Activated naive CD8-positive, alpha-beta T cell treated with anti-CD3 and anti-CD28 coated beads, Interleukin-2, amount 50 U/mL, for 16 hours (primary cell): ENCODE results near the gene TRIOBP.
"Not testable (repeated sequence)": the region's sequence is repeated elsewhere in the genome, so short reads cannot be mapped to it uniquely, and the experiment has no call there.

Source experiments
- DNase-seq: peaks from one replicate; pipeline ENCODE4 v3.0.0-alpha.2; 2020; ENCODE audit warnings: low read depth, low spot score

Gene TRIOBP

DNA sequence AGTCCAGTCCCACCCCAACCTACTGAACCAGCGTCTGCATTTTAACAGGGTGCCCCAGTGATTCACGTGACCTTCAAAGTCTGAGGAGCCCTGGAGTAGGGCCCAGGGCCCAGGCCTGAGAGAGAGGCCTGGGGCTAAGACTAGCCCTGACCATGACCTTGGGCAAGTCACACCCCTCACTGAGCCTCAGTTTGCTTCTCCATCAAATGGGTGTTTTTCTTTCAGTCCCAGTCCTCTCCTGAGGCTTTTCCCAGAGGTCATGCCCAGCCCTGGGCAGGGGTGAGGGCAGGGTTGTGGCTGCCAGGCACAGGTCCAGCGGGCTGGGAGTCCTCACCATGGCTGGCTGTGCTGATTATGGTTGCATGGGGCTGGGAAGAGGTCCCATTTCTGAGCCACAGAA, 77.9 kb downstream of the TRIOBP start:
- no peak for DNase-seq

DNA sequence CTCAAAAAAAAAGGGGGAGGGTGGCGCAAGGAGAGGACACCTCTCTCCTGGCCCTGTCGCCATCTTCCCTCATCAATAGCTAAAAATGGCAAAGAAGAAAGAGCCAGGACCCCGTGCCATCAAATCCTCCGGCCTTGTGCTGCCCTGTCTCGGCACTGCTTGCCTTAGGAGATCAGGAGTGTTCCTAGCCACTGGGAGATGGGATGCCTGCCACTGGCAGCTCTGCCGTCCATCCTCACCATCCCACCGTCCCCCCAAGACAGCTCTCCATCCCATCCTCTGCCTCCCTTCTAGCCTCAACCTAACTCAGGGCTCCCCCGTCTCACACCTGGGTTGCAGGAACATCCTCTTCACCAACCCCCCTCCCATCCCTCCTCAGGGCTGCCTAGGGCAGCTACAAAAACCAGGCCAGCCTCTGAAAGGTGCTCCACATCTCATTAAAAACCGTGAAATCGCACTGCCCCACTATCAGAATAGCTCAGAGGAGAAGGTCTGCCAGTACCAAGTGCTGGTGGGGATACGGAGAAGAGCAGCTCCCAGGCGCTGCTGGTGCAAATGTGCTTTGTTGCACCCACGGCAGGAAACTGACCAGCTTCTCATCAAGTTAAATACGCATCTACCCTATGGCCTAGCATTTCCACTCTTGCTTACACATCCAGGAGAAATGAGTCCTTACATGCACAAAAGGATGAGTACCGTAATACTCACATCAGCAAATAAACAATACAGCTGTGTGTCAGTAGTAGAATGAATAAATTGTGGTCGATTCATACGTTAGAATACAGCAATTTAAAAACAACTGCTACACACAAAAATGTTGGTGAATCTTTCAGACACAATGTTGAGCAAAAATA, 79.2 kb downstream of the TRIOBP start:
- no peak for DNase-seq

DNA sequence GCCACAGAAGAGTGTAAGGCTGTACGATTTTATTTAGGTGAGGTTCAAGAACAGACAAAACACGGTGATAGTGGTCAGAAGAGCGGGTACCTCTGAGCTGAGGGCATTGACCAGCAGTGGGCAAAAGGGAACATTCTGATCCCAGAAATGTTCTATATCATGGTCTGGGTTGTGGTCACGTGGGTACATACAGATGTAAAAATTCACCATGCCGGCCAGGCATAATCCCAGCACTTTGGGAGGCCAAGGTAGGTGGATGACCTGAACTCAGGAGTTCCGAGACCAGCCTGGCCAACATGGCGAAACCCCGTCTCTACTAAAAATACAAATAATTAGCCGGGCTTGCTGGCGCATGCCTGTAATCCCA, 79.8 kb downstream of the TRIOBP start:
- DNase-seq: no peak

DNA sequence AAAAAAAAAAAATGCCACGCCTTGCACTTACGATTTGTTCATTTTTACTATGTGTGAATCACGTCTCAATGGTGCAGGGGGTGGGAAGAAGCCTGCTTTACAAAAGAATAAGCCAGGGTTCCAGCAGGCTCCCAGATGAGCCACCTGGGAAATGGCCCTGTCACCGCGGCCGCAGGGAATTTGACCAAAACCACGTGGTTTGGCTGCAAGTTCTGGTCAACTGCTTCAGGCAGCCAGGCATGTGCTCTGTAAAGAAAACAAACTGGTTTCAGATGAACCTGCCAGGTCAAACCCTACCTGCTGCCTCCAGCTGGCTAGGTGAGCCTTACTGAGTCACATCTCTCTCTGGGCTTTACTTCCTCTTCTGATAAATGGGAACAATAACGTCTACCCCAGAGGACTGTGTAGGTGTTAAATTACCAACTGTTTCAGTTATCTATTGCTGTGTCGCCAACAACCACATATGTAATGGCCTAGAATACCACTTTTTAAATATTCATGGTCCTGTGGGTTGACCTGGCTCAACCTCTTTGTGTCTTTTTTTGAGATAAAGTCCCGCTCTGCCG, 80.4 kb downstream of the TRIOBP start:
- no peak for DNase-seq

DNA sequence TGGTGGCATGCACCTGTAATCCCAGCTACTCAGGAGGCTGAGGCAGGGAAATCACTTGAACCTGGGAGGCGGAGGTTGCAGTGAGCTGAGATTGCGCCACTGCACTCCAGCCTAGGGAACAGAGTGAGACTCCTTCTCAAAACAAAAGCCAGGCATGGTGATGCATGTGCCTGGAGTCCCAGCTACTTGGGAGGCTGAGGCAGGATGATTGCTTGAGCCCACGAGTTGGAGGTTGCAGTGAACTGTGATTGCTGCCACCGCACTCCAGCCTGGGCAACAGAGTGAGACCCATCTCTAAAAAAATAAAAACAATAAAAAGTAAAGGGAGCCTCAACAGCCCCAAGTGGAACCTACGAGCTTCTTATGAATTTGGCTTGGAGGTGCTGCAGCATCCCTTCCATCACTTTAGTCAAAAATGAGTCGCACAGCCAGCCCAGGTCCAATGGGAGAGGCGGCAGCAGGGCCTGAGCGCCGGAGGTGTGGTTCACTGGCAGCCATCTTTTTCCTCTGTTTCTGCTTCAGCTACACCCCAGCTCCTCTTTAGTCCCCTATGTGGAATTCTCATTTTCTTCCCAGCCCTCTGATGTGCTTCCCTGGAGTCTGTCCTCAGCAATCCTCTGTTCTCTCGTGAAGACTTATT, 81.6 kb downstream of the TRIOBP start:
- DNase-seq: no peak

DNA sequence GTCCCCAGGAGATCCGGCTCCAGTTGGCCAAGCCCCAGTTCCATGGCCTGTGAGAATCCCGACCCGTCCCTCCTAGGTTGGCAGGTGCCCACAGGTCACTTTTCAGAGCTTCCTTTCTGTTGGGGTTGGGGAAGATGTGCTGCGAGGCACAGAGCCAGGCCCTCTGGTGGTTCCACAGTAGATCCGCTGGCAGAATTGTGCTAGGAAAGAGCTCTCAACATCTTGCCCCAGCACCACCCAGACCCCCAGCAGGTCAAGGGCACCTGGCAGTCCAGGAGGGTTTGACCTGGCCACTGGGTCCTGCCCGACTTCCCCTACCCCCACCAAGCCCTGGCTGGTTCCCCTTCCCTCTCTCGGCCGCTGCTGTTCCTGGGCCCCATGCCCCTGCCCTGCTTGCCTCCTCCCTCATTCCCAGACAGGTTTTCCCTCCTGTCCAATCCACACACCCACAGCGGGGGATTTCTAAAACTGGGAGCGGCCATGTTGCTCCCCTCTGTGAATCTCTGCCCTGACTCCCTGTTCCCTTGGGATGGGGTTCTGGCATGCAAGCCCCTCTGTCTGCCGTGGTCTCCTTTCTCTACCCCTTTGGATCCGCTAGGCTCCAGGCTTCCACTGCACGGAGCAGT, 84.7 kb downstream of the TRIOBP start:
- no peak for DNase-seq

DNA sequence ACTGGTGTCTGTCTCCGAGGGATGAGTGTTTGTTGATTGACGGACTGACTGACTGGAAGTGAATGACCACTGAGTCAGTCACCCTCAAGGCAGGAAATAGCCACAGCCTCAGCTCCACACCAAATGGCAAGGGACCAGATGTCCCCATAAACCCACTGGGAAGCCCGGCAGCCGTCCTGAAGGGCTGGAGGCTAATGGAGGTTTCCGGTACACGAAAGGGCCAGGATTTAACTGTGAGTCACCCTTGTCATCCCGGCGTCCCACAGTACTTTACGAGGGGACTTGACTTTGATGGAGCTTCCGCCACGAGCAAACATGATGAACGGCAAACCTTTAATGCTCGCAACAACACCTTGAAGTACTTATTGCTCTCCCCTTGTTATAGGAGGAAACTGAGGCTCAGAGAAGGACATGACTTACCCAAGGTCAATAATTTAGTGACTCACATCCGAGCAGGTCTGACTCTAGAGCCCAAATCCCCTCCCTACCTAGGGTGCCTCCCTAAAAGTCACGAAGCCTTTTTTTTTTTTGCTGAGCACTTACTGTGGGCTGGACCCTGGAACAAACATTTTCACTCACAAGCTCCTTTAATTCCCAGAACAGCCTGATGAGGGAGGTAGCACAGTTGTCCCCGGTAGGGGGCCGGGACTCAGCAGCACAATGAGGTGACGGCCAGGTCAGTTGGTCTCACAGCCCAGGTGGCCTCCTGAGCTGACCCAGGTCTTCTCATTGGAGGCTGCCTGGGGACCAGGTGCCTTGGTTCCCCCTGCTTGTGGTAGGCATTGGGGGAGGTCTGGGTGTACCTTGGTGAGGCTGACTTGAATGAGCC, 85.7 kb downstream of the TRIOBP start:
- DNase-seq: no peak

DNA sequence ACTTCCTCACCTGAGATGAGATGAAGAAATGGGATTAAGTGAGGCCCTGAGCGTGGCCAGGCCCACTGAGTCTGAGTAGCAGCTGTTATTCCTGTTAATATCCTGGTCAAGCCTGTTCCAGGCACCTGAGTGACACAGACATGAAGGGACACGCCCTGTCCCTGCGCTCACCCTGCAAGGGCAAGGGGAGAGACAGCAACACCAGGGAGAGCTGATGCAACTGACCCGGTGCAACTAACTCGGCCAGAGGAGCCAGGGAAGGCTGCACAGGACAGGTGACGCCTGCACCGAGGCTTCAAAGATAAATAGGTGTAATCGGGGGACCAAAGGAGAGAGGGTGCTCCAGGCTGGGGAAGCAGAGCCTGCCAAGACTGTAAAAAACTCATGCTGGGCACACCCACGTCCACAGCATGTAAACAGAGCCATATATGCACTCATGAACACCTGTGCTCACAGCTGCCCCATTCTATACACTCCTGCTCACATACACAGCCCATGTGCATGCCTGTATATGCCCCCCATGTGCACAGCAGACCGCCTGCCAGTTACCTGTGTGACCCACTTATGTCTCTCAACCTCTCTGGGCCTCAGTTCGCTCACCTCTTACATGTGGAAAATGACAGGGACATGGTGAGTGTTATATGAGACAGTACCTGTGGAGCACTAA, 88.1 kb downstream of the TRIOBP start:
- DNase-seq: no peak

DNA sequence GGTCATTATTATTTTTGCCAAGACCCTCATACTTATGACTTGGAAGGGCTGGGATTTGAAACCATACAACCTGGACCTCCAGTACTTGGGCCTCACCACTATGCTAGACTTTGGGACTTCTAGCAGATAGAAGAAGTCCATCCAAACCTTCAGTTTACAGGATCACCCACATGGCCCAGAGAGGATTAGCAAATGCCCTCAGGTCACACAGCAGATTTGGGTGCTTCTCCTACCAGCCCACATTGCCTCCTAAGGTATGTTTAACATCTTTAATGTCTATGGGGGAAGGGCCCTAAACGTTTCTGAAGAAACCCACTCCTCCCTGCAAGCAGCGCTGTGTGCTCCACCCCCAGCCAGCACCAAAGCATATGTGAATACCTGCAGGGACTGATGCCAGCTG, 93.4 kb downstream of the TRIOBP start:
- no peak for DNase-seq

DNA sequence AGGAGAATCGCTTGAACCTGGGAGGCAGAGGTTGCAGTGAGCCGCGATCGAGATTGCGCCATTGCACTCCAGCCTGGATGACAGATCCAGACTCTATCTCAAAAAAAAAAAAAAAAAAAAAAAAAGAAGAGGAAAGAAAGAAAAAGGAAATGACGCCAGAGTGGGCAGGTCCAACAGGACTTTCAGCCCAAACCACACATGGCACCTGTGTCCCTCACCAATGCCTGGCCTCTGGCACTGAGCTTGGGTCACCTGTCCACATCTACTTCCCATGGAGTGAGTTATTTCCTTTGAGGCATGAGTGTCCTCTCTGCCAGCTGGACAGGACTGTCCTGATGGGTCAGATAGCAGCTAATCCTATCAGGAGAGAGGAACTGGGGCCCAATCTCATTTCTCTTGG, 95.6 kb downstream of the TRIOBP start:
- DNase-seq: no peak

DNA sequence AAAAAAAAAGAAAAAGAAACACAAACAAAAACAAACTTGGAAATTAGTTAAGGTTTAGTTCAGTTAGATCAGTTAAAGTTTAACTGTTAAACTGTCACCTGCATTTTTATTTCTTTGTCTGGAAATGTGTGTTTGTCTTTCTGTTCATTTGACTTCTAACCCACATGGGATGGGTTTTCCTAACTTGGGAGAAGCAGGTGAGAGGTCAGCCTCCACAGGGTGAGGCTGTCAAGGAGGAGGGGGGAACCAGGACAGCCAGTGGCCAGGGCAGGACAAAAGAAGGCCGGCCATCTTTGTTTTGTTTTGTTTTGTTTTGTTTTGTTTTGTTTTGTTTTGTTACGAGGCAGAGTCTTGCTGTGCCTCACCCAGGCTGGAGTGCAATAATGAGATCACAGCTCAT, 97.5 kb downstream of the TRIOBP start:
- no peak for DNase-seq

DNA sequence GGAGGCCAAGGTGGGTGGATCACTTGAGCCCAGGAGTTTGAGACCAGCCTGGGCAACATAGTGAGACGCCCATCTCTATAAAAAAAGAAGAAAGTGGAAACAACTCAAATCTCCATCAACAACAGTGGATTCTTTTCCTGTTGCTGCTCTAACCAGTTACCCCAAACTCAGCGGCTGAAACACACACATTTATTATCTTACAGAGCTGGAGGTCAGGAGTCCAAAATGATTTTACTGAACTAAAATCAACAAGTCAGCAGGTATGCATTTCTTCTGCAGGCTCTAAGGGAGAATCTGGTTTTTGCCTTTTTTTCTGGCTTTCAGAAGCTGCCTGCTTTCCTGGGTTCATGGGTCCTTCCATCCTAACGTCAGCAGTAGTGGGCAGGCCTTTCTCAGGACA, 99.2 kb downstream of the TRIOBP start:
- no peak for DNase-seq

DNA sequence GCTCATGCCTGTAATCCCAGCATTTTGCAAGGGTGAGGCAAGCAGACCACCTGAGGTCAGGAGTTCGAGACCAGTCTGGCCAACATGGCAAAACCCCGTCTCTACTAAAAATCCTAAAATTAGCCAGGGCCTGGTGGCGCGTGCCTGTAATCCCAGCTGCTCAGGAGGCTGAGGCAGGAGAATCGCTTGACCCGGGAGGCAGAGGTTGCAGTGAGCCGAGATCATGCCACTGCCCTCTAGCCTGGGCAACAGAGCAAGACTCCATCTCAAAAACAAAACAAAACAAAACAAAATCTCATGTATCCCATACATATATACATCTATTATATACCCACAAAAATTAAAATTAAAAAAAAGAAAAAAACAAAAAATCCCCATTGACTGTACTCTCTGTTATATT, 100.4 kb downstream of the TRIOBP start:
- not testable (repeated sequence) for DNase-seq

DNA sequence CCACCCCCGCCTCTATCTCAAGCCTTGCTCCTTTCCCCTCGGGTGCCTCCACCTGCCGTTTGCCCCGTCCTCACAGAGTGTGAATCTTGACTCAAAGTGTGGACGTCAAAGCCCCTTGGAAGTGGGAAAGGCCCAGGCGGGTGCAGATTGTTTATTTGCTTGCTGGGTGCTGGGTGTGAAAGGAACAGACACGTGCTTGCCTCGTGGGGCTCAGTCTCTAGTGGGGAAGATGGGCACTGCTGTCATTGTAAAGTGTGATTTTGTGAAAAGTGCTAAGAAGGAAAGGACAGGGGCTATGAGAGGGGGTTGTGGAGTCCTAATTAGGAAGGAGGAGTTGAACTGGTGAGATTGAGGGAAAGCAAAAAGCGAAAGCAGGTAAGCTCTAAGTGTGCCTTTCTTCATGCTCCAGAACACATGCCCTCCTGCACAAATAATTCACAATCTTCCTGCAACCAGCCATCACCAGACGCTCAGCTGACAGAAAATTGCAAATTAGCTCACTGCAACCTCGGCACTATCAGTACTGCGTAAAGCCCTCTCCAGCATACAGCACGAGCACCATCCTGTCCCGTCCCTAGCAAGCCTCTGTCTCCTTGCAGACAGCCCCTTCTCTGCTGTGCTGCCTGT, 101.1 kb downstream of the TRIOBP start:
- no peak for DNase-seq

DNA sequence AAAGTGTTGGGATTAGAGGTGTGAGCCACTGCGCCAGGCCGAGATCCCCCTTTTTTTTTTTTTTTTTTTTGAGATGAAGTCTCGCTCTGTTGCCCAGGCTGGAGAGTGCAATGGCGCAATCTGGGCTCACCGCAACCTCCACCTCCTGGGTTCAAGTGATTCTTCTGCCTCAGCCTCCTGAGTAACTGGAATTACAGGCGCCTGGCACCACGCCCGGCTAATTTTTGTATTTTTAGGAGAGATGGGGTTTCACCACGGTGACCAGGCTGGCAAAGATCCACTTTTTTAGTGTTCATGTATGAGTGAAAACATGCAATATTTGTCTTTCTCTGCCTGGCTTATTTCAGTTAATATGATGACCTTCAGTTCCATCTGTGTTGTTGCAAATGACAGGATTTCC, 103.1 kb downstream of the TRIOBP start:
- not testable (repeated sequence) for DNase-seq

DNA sequence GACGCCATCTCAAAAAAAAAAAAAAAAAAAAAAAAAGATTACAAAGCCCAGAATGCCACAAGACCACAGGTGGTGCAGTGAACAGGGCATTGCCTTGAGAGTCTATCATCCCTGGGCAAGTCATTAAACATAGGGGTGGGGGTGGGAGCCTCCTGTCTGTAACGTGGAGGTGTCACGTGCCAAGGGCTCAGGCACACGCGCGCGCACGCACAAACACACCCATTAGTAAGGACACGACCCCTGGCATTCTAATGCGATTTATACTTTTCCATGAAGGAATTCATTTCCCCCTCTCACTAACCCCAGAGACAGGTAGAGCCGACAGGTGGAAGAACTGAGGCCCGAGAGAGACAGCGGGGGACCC, 105.1 kb downstream of the TRIOBP start:
- DNase-seq: no peak

DNA sequence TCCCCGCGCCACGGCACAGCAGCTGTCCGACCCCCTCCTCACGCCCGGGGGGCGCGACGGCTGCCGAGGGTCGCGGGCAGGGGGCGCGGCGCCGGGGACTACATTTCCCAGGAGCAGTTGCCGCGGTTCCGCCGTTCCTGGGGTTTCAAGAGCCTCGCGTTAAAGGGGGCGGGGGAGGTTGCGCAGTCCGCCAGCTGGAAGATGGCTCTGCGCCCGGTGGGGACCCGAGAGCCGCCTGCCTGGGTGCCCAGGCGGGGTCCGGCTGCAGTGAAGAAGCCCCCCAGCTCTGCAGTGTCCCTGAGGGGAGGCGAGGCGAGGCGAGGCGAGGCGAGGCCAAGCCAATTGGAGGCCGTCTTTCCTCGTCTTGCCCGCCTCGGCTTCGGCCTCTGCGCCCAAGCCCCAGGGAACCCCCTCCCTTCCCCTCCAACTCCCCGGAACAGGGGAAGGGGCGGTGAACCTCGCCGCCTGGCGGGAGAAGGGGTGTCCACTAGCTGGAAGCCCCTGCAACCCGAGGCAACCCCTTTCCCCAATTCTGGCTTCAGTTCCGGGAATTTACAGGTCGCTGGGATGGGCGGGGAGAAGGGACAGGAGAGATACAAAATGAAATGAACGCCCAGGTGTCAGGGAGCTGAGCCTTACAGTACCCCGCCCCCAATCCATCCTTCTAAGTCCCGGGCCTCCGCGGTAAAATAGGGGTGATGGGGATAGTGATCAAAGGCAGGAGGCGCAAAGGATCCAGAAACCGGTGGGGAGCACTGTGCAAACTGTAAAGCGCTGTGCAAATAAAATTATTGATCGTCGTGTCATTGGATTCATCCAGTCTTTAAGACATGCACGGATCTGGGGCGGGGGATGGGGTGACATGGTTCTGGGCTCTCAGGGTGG, 105.7 kb downstream of the TRIOBP start:
- no peak for DNase-seq

DNA sequence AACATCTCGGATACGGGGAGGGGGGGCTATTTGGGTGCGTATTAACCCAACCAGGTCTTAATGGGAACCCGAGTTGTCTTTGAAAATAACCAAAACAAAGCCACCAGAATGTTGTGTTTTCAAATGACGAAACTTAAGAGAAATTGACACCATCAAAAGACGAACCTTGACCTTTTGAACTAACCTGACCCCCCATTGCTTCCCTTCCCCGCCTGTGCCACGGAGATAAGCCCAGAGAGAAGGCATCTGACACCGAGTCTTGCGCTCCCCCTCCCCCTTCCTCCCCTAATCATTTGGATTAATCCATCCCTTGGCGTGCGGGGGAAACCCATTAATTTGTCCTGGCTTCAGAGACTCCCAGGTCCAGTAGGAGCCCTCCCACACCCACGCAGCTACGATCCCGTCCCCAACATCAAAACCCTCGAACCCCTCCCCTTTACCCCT, 106.4 kb downstream of the TRIOBP start:
- no peak for DNase-seq

DNA sequence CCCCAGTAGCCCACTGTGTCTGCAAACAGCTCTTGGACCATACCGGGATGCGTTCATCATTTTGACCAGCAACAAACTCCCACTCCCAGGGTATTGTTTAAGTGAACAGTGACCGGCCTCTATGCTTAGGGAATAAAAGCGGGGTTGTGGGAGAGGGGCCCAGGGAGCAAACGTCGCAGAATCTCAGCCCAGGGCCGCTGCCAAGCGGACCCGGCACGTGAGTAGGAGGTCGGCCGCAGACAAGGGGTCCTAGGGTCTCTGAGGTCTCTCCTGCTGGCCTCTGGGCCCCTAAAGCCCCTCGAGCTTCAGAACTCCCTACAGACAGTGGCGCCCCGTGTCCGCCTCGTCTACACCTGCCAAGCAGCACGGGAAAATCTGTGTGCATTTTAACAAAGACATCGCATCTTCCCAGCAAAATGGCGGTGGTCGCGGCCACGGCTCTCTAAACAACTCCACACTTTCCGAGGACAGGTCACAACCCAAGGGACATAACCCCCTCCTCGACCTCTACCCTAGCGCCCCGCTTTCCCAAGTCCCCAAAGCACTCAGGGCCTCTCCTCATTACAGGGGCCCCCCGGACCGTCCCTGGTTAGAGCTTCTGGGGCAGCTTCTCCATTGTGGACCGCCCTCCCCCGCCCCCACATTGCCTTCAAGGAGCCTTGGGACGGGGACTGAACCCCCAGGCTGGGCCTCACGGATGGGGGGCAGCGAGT, 106.9 kb downstream of the TRIOBP start:
- no peak for DNase-seq
